ENCODE results near the gene KLK2. TPM values are rescaled to one million over a fixed set of nuclear protein-coding genes. Genes with fewer than 3 reads are reported as not detected.

The KLK2 gene
- total RNA-seq, 1 donor from 2014 or later, result not detected

GRCh38 chr19:50843701-50844221 is 29.5 kb upstream of the KLK2 start:
- ATAC-seq, result no peak
- intact Hi-C loops (cut with DNase I), result no loop called here
- no peak for DNase-seq (ENCODE audit: missing footprints)

DNA sequence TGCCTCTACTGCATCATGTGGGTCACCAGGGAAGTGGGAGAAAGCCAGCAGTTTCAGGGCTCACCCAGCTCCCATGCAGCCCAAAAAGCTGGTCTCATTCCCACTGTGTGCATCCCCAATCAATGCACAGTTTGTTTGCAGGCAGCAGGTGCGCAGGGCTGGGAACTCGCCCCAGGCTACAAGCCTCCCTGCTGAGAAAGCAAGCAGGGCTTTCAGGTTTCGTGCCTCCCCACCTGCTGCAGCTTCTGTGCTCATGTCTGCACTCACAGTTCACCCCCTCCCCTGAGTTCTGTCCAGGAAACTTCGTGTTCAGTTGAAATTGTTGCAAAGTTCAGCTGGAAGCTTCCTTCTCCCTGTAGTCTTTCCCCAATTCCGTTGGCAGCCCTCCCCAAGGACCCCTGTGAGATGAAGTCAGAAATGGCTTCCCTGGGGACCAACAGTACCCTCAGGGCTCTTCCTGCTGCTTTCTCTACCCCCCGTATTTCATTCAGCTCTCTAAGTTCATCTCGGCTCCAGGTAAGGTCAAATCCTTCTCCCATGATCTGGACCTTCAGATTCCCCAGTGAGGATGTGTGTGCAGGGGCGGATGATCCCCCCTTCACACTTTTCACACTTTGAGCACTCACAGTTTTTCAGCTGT is 28.8 kb upstream of the KLK2 start:
- intact Hi-C loops (cut with DNase I), result no loop called here
- DNase-seq (ENCODE audit: missing footprints) (no peak), ATAC-seq (no peak)

DNA sequence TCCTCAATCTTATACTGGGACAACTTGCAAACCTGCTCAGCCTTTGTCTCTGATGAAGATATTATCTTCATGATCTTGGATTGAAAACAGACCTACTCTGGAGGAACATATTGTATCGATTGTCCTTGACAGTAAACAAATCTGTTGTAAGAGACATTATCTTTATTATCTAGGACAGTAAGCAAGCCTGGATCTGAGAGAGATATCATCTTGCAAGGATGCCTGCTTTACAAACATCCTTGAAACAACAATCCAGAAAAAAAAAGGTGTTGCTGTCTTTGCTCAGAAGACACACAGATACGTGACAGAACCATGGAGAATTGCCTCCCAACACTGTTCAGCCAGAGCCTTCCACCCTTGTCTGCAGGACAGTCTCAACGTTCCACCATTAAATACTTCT is 22.5 kb upstream of the KLK2 start:
- intact Hi-C loops (cut with DNase I), result no loop called here
- ATAC-seq, result no peak
- no peak for DNase-seq (ENCODE audit: missing footprints)

DNA sequence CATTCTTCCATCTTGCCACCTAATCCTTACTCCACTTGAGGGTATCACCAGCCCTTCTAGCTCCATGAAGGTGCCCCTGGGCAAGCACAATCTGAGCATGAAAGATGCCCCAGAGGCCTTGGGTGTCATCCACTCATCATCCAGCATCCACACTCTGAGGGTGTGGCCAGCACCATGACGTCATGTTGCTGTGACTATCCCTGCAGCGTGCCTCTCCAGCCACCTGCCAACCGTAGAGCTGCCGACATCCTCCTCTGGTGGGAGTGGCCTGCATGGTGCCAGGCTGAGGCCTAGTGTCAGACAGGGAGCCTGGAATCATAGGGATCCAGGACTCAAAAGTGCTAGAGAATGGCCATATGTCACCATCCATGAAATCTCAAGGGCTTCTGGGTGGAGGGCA is 21.6 kb upstream of the KLK2 start:
- intact Hi-C loops (cut with DNase I), result no loop called here
- ATAC-seq, result no peak
- no peak for DNase-seq (ENCODE audit: missing footprints)

- intact Hi-C loops (cut with DNase I), result no loop called here
- ATAC-seq, result no peak
- no peak for DNase-seq (ENCODE audit: missing footprints)
Measured at GRCh38 chr19:50854636-50855410, 18.4 kb upstream of the KLK2 start, which contains the start of gene KLK3. Gene KLK3, plus strand, starts transcription at chr19:50854915. Its CDS starts 41 bp downstream, at chr19:50854956.

GRCh38 chr19:50857366-50857765 is 15.9 kb upstream of the KLK2 start:
- intact Hi-C loops (cut with DNase I), result no loop called here
- DNase-seq (ENCODE audit: missing footprints), result no peak
- no peak for ATAC-seq

- ATAC-seq (no peak), DNase-seq (ENCODE audit: missing footprints) (no peak)
- intact Hi-C loops (cut with DNase I), result no loop called here
Measured at GRCh38 chr19:50858886-50859285, 14.4 kb upstream of the KLK2 start.

DNA sequence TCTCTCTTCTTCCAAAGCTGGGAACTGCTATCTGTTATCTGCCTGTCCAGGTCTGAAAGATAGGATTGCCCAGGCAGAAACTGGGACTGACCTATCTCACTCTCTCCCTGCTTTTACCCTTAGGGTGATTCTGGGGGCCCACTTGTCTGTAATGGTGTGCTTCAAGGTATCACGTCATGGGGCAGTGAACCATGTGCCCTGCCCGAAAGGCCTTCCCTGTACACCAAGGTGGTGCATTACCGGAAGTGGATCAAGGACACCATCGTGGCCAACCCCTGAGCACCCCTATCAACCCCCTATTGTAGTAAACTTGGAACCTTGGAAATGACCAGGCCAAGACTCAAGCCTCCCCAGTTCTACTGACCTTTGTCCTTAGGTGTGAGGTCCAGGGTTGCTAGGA is 13.4 kb upstream of the KLK2 start:
- intact Hi-C loops (cut with DNase I), result no loop called here
- no peak for DNase-seq (ENCODE audit: missing footprints)
- ATAC-seq, result no peak

- ATAC-seq (no peak), DNase-seq (ENCODE audit: missing footprints) (no peak)
- intact Hi-C loops (cut with DNase I), result no loop called here
Measured at GRCh38 chr19:50861010-50861409, 12.2 kb upstream of the KLK2 start.

- DNase-seq (ENCODE audit: missing footprints), result no peak
- ATAC-seq, result no peak
- intact Hi-C loops (cut with DNase I), result no loop called here
Measured at GRCh38 chr19:50861496-50862286, 11.5 kb upstream of the KLK2 start.

- intact Hi-C loops (cut with DNase I), result no loop called here
- DNase-seq (ENCODE audit: missing footprints) (no peak), ATAC-seq (no peak)
Measured at GRCh38 chr19:50869479-50869878, 3.8 kb upstream of the KLK2 start.

DNA sequence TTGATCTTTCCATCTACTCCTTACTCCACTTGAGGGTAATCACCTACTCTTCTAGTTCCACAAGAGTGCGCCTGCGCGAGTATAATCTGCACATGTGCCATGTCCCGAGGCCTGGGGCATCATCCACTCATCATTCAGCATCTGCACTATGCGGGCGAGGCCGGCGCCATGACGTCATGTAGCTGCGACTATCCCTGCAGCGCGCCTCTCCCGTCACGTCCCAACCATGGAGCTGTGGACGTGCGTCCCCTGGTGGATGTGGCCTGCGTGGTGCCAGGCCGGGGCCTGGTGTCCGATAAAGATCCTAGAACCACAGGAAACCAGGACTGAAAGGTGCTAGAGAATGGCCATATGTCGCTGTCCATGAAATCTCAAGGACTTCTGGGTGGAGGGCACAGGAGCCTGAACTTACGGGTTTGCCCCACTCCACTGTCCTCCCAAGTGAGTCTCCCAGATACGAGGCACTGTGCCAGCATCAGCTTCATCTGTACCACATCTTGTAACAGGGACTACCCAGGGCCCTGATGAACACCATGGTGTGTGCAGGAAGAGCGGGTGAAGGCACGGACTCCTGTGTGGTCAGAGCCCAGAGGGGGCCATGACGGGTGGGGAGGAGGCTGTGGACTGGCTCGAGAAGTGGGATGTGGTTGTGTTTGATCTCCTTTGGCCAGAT is 2.7 kb upstream of the KLK2 start:
- no peak for ATAC-seq
- intact Hi-C loops (cut with DNase I), result no loop called here
- DNase-seq (ENCODE audit: missing footprints), result no peak

- DNase-seq (ENCODE audit: missing footprints) (no peak), ATAC-seq (no peak)
- intact Hi-C loops (cut with DNase I), result no loop called here
Measured at GRCh38 chr19:50874211-50874610, 972 bp downstream of the KLK2 start.

- ATAC-seq (no peak), DNase-seq (ENCODE audit: missing footprints) (no peak)
- intact Hi-C loops (cut with DNase I), result no loop called here
Measured at GRCh38 chr19:50875795-50876422, 2.7 kb downstream of the KLK2 start.

DNA sequence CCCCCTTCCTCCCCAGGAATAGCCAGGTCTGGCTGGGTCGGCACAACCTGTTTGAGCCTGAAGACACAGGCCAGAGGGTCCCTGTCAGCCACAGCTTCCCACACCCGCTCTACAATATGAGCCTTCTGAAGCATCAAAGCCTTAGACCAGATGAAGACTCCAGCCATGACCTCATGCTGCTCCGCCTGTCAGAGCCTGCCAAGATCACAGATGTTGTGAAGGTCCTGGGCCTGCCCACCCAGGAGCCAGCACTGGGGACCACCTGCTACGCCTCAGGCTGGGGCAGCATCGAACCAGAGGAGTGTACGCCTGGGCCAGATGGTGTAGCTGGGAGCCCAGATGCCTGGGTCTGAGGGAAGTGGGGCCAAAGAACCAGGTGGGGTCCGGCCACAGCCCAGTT is 3.2 kb downstream of the KLK2 start:
- DNase-seq (ENCODE audit: missing footprints) (no peak), ATAC-seq (no peak)
- intact Hi-C loops (cut with DNase I), result no loop called here

- intact Hi-C loops (cut with DNase I), result no loop called here
- ATAC-seq, result no peak
- no peak for DNase-seq (ENCODE audit: missing footprints)
Measured at GRCh38 chr19:50877338-50877737, 4.1 kb downstream of the KLK2 start.

DNA sequence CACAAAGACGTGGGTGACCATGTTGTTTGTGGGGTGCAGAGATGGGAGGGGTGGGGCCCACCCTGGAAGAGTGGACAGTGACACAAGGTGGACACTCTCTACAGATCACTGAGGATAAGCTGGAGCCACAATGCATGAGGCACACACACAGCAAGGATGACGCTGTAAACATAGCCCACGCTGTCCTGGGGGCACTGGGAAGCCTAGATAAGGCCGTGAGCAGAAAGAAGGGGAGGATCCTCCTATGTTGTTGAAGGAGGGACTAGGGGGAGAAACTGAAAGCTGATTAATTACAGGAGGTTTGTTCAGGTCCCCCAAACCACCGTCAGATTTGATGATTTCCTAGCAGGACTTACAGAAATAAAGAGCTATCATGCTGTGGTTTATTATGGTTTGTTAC is 5.6 kb downstream of the KLK2 start:
- DNase-seq (ENCODE audit: missing footprints), result no peak
- intact Hi-C loops (cut with DNase I), result no loop called here
- no peak for ATAC-seq

DNA sequence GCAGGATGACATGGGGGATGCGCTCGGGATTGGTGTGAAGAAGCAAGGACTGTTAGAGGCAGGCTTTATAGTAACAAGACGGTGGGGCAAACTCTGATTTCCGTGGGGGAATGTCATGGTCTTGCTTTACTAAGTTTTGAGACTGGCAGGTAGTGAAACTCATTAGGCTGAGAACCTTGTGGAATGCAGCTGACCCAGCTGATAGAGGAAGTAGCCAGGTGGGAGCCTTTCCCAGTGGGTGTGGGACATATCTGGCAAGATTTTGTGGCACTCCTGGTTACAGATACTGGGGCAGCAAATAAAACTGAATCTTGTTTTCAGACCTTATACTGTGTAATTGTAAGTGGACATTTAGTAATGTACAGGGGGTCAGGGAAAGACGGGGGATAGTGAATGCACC is 7.0 kb downstream of the KLK2 start:
- ATAC-seq (no peak), DNase-seq (ENCODE audit: missing footprints) (no peak)
- intact Hi-C loops (cut with DNase I), result no loop called here

GRCh38 chr19:50882188-50882587 is 8.9 kb downstream of the KLK2 start:
- intact Hi-C loops (cut with DNase I), result no loop called here
- no peak for DNase-seq (ENCODE audit: missing footprints)
- ATAC-seq, result no peak
